SW 1271 (cell line): ENCODE measurements around the gene SFTPB.

Experiments
- DNase-seq, 2 experiments: peaks; one replicate each; lab custom pipeline; 2025; lab: John Stamatoyannopoulos, UW

The SFTPB gene

DNA sequence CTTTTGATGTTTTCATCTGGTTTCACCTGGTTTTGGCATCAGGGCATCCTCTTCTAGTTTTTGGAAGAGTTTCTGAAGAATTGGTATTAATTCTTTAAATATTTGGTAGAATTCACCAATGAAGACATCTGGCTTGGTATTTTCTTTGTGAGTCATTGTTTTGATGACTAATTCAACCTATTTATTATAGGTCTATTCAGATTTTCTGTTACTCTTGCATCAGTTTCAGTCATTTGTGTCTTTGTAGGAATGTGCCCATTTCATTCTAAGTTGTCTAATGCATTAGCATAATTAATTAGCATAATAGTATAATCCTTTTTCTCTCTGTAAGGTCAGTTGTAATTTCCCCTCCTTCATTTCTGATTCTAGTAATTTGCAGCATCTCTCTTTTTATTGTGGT, 34.2 kb upstream of the SFTPB start:
- peak in 1 of 2 experiments; percentile 37 for DNase-seq

DNA sequence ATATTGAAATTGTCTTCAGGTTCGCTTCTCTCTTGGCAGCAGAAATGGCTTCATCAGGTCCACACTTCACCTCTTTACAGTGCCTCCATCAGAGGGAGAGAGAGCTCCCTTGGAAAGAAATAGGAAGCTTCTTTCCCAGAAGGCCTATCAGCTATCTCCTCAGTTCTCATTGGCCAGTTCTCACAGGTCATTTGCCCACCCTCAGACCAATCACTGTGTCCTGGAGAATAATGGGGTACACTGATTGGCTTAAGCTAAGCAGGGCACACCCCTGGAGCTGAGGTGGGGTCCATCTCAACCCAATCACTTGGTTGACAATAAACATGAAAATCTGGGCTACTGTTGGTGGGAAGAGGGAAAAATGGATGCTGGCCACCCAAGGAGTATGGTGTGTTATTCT, 31.3 kb upstream of the SFTPB start:
- DNase-seq: no peak

DNA sequence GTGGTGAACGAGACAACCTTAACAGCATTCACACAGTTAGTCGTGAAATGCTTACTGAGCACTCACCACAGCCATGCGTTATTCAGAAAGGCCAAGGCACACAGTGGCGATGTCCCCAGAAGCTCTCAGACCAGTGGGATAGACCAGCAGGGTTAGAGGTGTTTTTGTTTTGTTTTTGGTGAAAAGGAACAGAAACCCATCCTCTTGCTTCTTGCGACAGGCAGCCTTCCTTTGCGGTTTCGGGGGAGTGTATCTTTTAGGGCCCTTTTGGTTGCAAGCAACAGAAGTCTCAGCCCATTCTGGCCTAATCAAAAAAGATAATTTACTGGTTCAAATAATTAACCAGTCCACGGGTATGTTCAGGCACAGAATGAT, 30.9 kb upstream of the SFTPB start:
- no peak for DNase-seq

DNA sequence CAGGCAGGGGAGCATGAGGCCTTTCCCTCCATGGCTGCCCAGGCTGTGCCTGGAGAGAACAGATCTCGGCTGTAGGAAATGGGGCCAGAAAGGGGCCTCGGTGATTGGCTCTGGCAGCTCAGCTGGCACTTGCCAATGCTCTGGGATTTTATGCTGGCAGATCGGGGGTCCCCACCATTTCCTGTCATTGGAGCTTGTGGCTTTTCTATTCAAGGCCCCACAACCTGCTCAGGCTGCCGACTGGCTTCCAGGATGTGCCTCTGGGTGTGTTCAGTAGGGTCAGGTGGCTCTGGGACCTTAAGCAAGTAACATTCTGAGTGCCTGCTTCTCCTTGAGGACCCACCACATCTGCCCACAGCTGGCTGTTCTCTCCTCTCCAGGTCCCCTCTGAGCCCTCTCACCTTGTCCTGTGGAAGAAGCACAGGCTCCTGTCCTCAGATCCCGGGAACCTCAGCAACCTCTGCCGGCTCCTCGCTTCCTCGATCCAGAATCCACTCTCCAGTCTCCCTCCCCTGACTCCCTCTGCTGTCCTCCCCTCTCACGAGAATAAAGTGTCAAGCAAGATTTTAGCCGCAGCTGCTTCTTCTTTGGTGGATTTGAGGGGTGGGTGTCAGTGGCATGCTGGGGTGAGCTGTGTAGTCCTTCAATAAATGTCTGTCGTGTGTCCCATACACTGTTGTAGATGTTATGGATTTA, 30.3 kb upstream of the SFTPB start:
- DNase-seq: no peak

DNA sequence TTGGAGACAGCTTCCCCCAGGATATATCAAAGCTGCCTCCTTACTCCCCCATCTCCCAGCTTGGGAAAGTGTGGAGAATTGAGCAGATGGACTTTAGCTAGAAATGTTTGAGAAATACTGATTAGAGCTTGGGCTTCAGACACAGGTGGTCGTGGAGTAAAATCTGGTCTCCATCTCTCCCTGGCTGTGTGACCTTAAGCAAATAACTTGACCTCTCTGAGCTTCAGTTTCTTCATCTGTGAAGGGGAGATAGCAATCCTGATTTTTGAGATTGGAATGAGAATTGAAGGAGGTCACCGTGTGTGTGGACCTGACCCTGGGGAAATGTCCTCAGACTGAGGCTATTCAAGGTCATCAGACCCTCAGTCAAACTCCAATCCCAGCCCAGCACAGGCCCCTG, 29.7 kb upstream of the SFTPB start:
- DNase-seq: no peak

DNA sequence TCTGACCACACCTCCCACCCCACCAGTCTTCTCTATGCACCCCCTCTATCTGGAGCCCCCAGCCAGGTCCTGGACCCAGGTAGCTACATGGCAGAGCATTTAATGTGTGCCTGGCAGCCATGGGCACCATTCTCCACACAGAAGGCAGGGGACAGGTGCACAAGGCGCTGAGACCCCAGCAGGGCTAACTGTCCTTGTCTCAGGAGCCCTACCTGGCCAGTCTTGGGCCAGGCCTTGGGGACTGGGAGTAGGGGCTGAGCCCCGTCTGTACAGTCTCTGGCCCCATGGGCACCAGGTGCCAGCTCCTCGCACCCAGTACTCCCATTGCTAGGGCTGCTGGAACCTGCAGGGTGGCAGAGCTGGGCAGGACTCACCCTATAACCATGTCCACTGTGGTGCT, 29.1 kb upstream of the SFTPB start:
- no peak for DNase-seq

DNA sequence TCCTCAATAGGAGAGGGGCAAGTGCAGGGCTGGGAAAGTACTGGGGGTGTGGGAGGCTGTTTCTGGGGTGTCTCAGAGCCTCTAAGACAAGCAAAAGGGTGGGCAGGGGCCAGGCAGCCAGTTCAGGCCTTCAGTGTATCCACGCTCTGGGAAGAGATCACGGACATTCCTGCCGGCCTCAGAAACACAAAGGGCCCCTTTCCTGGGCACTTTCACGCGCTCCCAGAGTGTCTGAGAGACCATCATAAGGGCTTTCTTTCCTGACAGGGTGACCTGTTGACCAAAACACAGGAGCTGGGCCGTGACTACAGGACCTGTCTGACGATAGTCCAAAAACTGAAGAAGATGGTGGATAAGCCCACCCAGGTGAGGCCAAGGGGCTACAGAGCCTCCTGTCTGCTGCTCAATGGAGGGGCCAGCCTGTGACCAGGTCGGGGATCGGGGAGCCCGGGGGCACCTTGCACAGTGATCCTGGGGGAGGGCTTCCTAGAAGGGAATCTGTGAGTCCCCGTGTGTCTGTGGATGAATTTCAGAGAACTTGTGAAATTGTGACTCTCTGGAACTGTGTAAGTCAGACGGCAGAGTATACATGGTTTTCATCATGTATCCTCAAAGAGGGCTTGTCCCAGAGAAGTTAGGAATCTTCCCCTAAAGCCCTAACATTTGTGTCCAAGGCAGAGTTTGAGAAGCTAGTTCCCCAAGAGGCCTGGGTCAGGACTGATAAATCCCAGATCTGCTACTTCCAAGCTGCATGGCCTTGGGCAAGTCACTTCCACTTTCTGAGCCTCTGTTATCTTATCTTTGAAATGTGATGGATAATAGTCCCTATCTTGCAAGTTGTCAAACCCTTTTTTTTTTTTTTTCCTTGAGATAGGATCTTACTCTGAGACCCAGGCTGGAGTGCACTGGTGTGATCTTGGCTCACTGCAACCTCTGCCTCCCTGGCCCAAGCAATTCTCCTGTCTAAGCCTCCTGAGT, 28.0 kb upstream of the SFTPB start:
- no peak for DNase-seq

DNA sequence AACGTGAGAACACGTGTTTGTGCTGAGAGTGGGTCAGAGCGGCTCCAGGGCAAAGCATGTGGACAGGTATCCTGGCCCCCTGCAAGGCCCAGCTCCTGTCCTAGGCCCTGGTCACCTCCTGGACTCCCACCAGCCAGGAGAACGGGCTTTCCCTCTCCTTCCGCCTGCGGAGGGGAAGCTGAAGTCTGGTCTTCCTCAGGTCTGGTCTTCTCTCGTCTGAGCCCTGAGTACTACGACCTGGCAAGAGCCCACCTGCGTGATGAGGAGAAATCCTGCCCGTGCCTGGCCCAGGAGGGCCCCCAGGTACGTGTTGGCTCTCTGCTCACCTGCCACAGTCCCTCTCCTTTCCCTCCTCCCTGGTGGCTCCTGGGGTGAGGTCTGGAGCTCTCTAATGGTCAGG, 27.1 kb upstream of the SFTPB start:
- DNase-seq: no peak

DNA sequence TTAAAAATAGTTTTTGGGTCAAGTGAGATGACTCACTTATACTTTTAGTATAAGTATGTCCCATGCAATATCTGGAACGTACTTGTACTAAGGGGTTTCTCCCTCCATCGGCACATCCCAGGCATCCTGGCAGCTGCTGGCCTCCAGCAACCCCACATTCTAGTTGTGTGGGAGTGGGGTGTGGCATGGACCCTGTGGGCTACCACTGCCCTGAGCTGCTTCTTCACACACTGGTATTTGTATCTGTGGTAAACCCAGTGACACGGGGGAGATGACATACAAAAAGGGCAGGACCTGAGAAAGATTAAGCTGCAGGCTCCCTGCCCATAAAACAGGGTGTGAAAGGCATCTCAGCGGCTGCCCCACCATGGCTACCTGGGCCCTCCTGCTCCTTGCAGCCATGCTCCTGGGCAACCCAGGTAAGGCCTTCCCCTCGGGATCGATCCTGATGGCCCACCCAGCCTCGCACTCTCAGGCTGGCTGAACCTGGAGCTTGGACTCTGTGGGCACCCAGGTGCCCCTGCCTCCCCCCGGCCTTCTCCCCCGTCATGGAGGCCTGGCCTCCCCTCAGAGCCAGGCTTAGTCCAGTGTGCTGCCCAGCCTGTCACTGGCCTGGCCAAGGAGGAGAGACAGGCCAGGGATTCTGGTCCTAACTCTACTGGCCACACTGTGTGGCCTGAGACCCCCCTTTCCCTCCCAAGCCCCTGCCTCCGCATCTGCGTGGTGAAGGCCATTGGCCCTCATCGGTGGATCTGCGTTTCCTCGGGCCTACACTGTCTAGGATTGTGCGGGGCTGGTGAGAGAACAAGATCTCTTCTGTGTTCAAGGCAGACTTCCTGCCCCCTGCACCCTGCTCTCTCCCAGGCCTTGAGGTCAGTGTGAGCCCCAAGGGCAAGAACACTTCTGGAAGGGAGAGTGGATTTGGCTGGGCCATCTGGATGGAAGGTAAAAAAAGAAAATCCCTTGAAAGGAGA, 26.3 kb upstream of the SFTPB start, which contains the start of gene GNLY:
GNLY (plus strand) TSS at position 307 of the 974 bp plus-strand sequence; CDS start at position 368, 61 bp downstream.
- no peak for DNase-seq

DNA sequence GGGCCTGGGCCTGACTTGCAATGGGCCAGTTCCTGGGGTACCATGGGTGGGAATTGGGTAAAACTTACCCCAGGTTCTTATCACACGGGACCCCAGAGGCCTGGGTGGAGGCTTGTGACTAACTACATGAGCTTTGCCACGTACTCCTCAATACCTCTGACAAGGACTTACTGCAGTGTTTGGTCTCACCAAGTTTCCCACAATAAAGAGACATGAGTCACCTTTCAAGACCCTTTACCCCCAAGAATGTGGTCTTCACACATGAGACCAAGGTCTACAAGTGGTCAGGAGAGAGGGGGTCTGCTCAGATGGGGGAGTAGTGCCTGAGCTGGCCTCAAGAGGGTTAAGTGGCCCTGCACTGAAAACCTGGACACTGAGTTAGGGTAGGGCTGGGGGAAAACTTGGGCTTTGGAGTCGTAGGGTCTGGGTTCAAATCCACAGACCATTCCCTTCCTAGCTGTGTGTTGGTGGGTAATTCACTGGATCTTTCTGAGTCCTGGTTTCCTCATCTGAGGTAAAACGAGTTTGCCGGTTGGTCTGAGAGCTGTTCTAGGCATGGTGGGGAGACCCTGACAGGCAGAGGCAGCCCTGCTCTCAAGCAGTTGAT, 24.1 kb upstream of the SFTPB start:
- no peak for DNase-seq

DNA sequence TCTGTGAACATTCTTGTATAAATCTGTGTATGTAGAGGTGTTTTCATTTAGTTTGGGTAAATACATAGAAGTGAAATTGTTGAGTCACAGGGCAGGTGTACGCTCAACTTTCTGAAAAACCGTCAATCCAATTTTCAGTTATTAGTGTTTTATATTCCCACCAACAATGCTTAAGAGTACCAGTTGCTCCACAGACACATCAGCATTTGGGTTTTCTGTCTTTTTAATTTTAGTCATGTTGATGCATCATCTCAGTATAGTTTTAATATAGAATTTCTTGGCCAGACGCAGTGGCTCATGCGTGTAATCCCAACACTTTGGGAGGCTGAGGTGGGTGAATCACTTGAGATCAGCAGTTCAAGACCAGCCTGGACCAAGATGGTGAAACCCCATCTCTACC, 22.9 kb upstream of the SFTPB start:
- no peak for DNase-seq

DNA sequence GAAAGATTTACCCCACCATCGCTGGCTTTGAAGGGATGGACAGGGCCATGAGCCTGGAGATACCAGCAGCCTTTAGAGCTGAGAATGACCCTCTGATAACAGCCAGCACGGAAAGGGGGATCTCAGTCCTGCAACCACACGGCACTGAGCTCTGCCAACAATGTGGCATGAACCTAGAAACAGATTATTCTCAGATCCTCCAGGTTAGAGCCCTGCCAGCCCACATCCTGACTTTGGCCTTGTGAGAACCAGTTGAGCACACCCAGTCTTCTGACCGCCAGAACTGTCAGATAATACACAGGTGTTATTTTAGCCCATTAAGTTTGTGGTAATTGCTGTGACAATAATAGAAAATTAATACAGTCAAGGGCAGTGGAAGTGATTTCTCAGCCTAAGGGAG, 16.8 kb upstream of the SFTPB start:
- no peak for DNase-seq

DNA sequence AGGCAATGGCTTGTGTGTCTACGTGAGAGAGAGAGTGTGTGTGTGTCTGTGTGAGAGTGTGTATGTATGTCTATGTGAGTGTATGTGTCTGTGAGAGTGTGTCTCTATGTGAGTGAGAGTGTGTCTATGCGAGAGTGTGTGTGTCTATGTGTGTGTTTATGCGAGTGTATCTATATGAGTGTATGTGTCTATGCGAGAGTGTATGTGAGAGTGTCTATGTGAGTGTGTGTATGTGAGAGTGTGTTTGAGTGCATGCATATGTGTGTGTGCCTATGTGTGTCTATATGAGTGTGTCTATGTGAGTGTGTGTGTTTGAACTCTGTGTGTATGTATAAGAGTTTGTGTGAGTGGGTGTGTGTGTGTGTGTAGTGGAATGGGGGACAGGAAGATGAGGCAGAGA, 16.4 kb upstream of the SFTPB start:
- DNase-seq: no peak

DNA sequence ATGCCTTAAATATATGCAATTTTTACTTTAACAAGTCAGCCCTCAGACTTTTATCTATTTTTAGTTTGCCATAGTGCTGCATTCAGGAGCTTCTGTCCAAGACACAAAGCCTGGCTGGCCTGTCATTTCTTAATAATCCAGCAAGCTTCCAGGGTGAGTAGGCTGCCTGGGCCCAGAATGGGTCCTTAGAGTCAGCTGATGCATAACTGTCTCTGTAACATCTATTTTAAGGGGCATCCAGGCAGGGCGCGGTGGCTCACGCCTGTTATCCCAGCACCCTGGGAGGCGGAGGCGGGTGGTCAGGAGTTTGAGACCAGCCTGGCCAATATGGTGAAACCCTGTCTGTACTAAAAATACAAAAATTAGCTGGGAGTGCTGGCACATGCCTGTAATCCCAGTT, 14.4 kb upstream of the SFTPB start:
- DNase-seq: no peak

DNA sequence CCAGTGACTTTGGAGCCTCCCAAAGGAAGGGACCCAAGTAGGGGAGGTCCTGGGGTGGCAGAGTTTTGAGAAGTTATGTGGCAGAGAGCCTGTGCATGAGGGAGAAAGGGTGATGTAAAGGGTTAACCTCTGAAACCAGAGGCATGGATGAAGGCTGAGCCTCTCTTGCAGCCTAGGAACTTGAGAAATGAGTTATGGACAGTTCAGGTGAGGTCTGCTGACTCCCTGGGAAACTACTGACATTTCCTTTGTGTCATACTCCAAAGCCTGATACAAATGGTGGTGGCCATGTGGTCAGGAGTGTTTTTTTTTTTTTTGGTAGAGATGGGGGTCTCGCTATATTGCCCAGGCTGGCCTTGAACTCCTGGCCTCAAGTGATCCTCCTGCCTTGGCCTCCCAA, 13.8 kb upstream of the SFTPB start:
- no peak for DNase-seq

DNA sequence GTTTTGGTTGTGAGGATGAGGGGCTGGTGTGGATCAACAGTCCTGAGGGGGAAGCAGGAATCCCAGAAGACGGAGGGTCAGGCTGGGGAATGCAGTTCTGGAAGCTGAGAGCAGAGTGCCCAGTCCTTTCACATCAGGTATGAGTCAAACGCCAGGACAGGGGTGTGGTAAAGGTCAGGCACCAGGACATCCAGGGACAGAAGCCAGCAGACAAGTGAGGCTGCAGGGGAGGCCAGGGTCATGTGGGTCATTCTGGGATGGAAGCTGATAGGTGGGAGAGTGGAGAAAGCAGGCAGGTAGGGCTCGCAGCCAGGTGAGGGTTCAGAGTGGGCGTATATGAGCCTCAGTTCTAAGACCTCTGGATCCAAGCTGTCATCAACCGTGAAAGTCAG, 13.4 kb upstream of the SFTPB start:
- DNase-seq: no peak

DNA sequence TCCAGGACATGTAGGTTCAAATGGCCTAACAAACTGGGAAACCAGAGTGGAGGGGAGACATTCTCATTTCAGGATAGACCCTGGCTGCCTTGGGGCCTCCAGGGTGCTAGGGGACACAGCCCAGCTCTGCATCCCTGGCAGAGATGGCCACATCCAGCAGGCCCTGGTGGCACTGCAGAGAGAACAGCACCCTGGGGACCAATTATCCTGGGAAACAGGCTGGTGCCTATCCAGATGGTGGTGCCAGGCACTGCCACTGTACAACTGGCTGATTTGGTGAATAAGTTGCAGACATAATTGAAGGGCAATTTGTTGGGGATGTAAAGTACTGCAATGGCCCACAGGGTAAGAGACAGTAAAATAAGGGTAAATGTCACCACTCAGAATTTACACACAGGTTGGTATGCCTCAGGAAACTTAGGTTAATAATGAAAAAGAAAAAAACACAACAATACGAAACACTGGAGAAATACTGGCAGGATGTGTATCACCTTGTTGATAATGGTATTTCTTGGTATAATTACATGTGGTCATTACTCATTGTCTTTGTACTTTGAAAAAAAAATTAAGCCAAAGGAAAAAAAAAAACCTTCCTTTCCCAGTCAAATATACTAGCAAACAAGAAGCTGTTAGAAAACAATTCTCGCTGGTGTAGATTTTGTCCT, 12.8 kb upstream of the SFTPB start:
- DNase-seq: no peak

DNA sequence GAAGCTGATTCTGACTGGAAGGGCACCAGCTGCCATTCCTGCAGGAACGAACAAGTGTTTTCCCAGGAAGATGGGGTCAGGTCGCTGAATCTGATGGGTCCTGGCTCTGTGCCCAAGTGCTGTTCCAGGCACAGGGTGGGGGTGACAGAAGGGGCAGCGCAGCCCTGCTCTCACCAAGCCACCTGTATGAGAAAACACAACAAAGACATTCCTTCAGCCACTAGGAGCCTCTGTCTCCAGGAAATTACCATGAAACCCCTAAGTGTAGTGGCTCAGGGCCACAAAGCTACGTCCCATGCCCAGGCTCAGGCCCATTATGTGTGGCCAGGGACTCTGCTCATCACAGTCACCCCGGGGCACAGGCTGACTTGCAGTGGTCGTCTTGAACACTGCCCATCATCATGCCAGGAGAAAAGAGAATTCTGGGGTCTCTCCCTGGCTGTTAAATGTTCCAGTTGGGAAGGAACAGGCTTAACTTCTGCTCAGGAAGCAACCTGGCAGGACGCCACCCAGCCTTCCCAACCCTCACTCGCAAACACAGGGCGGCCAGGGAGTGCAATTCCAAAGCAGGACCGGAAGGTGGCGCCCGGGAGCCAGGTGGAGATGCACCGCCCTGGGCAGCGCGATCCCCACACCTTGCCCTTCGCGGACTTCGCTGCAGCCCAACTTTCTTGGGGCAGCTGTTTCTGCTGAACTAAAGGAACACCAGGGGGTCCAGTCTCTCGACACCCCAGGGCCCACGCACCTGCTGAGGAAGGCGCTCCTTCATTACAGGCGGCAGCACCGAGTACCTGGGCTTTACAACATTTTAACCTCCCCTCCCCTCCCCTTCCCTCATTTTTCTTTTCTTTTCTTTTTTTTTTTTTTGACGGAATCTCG, 11.0 kb upstream of the SFTPB start:
- DNase-seq: peak in 1 of 2 experiments; percentile 53

DNA sequence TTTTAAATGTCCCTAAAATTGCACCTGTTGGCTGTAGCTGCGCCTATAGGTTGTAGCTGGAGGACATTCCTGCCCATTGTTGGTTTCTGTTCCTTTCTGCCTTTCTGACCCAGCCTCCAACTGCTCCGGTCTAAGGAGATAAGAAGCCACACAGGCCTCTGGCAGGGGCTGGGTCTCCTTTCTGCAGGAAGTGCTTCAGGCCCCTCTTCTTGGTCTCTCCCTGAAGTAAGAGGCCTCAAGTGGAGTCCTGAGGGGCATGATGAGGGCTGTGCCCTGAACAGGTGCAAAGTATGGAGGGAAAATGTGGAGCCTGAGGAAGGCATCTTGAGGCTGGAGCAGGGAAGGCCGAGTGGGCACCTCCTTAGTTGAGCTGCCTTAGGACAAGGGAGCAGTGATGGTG, 10.4 kb upstream of the SFTPB start:
- no peak for DNase-seq
